Vagina (tissue), 2 donors: Measurements from ENCODE around the gene POU2F2. TPM values are rescaled to one million over a fixed set of nuclear protein-coding genes. Genes with fewer than 3 reads are reported as not detected.

Source experiments
- DNase-seq, 2 donors: peaks; one replicate each; pipeline ENCODE4 v3.0.0-alpha.2; 2017; ENCODE audit errors: extremely low spot score in 2 of 2
- H3K27ac ChIP-seq: fragments of 200-600 bp; sonication (generic); one replicate; pipeline ENCODE4 v1.5.1; 2019
- H3K27me3 ChIP-seq: fragments of 200-600 bp; sonication (generic); one replicate; pipeline ENCODE4 v1.5.1; 2019
- H3K36me3 ChIP-seq, 2 donors: fragments of 200-600 bp; sonication (generic); one replicate each; pipeline ENCODE4 v1.5.1; 2017 to 2019
- H3K4me1 ChIP-seq: fragments of 200-600 bp; sonication (generic); one replicate; pipeline ENCODE4 v1.5.1; 2019
- H3K4me3 ChIP-seq, 2 donors: fragments of 200-600 bp; sonication (generic); 1 replicate in 1 of 2; 2 replicates in 1 of 2; pipeline ENCODE4 v1.5.1; 2016 to 2019
- H3K9me3 ChIP-seq: fragments of 200-600 bp; sonication (generic); one replicate; pipeline ENCODE4 v1.5.1; 2019
- POLR2A ChIP-seq, 2 donors: fragments of 450-650 bp; IDR thresholded peaks; one replicate each; pipeline ENCODE4 v1.6.1; 2017; ENCODE audit warnings: antibody characterized with exemption in 2 of 2, mild to moderate bottlenecking in 2 of 2, moderate library complexity in 2 of 2
- POLR2AphosphoS5 ChIP-seq, 2 donors: sonication (generic); formaldehyde crosslinking; IDR thresholded peaks; one replicate each; pipeline ENCODE4 v1.9.0; 2017; ENCODE audit warnings: antibody characterized with exemption in 2 of 2, mild to moderate bottlenecking in 2 of 2, low read depth in 1 of 2; ENCODE audit not compliant: insufficient read depth in 1 of 2
- intact Hi-C: fragments of 100-400 bp; cut with DNase I; formaldehyde crosslinking; loops from one replicate; pipeline ENCODE4 v1.15.1; 2023
- total RNA-seq: library from RNA; depleted of rRNA; stranded (reverse); fragments of >200 nt; gene quantifications from one replicate; pipeline ENCODE4 v1.2.3, GENCODE V29; 2016
- TF ChIP-seq, protein P1 (sequence below), 3 experiments: fragments of 450-650 bp in 2 of 3; fragments of 200-600 bp in 1 of 3; sonication (generic) in 1 of 3; IDR thresholded peaks; one replicate each; pipeline ENCODE4 v1.5.1; 2017 to 2019; ENCODE audit warnings: antibody characterized with exemption in 3 of 3, mild to moderate bottlenecking in 2 of 3, moderate library complexity in 2 of 3

POU2F2 gene
- total RNA-seq, 1 donor from 2014 or later: 0.74 TPM

GRCh38 chr19:42155796-42156195, 23.6 kb upstream of the POU2F2 start:
- Histone ChIP-seq H3K4me3 (no peak overlapping the region), H3K4me1 (no peaks in the 10 kb centered on the region), H3K27ac (no peak overlapping the region), H3K9me3 (no peaks in the 10 kb centered on the region), H3K36me3 (no peaks in the 10 kb centered on the region), H3K27me3 (no peaks in the 10 kb centered on the region)
- DNase-seq: no peak
- intact Hi-C loops: no loop called here
- TF ChIP-seq POLR2AphosphoS5 (IDR thresholded peaks at IDR 0.05; ENCODE audit: insufficient read depth in 1 of 2, low read depth in 1 of 2) (no peak), POLR2A (IDR thresholded peaks at IDR 0.05) (no peak)
- TF ChIP-seq, protein P1, sequence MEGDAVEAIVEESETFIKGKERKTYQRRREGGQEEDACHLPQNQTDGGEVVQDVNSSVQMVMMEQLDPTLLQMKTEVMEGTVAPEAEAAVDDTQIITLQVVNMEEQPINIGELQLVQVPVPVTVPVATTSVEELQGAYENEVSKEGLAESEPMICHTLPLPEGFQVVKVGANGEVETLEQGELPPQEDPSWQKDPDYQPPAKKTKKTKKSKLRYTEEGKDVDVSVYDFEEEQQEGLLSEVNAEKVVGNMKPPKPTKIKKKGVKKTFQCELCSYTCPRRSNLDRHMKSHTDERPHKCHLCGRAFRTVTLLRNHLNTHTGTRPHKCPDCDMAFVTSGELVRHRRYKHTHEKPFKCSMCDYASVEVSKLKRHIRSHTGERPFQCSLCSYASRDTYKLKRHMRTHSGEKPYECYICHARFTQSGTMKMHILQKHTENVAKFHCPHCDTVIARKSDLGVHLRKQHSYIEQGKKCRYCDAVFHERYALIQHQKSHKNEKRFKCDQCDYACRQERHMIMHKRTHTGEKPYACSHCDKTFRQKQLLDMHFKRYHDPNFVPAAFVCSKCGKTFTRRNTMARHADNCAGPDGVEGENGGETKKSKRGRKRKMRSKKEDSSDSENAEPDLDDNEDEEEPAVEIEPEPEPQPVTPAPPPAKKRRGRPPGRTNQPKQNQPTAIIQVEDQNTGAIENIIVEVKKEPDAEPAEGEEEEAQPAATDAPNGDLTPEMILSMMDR (IDR thresholded peaks at IDR 0.05): no peak

- intact Hi-C loops: no loop called here
- Histone ChIP-seq H3K36me3 (no peaks in the 10 kb centered on the region), H3K4me3 (no peak overlapping the region), H3K27ac (no peak overlapping the region), H3K27me3 (no peaks in the 10 kb centered on the region), H3K9me3 (no peaks in the 10 kb centered on the region), H3K4me1 (no peaks in the 10 kb centered on the region)
- no peak for DNase-seq
- TF ChIP-seq POLR2AphosphoS5 (IDR thresholded peaks at IDR 0.05; ENCODE audit: insufficient read depth in 1 of 2, low read depth in 1 of 2) (no peak), POLR2A (IDR thresholded peaks at IDR 0.05) (no peak)
- TF ChIP-seq, protein P1 (IDR thresholded peaks at IDR 0.05): no peak
These were observed 22.5 kb upstream of the POU2F2 start for GRCh38 chr19:42154471-42155323.

- no peaks in the 10 kb centered on the region for H3K9me3 ChIP-seq
- H3K27me3 ChIP-seq: no peaks in the 10 kb centered on the region
- intact Hi-C loops: no loop called here
- no peak for DNase-seq
- no peak overlapping the region for H3K27ac ChIP-seq
- H3K36me3 ChIP-seq: no peaks in the 10 kb centered on the region
- H3K4me1 ChIP-seq: no peaks in the 10 kb centered on the region
- TF ChIP-seq POLR2AphosphoS5 (IDR thresholded peaks at IDR 0.05; ENCODE audit: insufficient read depth in 1 of 2, low read depth in 1 of 2) (no peak), POLR2A (IDR thresholded peaks at IDR 0.05) (no peak)
- TF ChIP-seq, protein P1 (IDR thresholded peaks at IDR 0.05): no peak
- H3K4me3 ChIP-seq: no peak overlapping the region
These were observed 21.6 kb upstream of the POU2F2 start for GRCh38 chr19:42153672-42154433.

- Histone ChIP-seq H3K27ac (no peak overlapping the region), H3K27me3 (no peaks in the 10 kb centered on the region)
- intact Hi-C loops: no loop called here
These were observed 20.8 kb upstream of the POU2F2 start for GRCh38 chr19:42152910-42153671.

More at GRCh38 chr19:42152910-42153671, 20.8 kb upstream of the POU2F2 start:
- TF ChIP-seq POLR2A (IDR thresholded peaks at IDR 0.05) (no peak), POLR2AphosphoS5 (IDR thresholded peaks at IDR 0.05; ENCODE audit: insufficient read depth in 1 of 2, low read depth in 1 of 2) (no peak)
- TF ChIP-seq, protein P1 (IDR thresholded peaks at IDR 0.05): no peak
- no peaks in the 10 kb centered on the region for H3K9me3 ChIP-seq
- no peak for DNase-seq
- H3K36me3 ChIP-seq: no peaks in the 10 kb centered on the region
- H3K4me3 ChIP-seq: no peak overlapping the region
- H3K4me1 ChIP-seq: no peaks in the 10 kb centered on the region
